Pancreas (tissue), 10 donors: ENCODE results near the gene CCDC40. TPM values are rescaled to one million over a fixed set of nuclear protein-coding genes. Genes with fewer than 3 reads are reported as not detected.

Experiments
- ATAC-seq, 4 donors: fragments of 200-7000 bp; cut with Tn5 transposase; one replicate each; pipeline versions ENCODE4 v1.8.0 to v1.9.1; 2020; ENCODE audit warnings: mild to moderate bottlenecking in 4 of 4, moderate library complexity in 4 of 4
- DNase-seq, 6 donors: peaks; one replicate each; pipeline ENCODE4 v3.0.0-alpha.2; 2020
- FAIRE-seq: peaks from 2 replicates; lab custom pipeline; 2012; peaks lifted over from hg19 to GRCh38; lab: Jason Lieb, UNC
- H3K27ac ChIP-seq, 4 donors: fragments of 200-600 bp; sonication (generic); 1 replicate in 3 of 4; 2 replicates in 1 of 4; pipeline versions ENCODE4 v1.5.0 to v1.8.0; 2020
- H3K27me3 ChIP-seq, 4 donors: fragments of 200-600 bp; one replicate each; pipeline ENCODE4 v1.8.0; 2021
- H3K36me3 ChIP-seq, 3 donors: fragments of 200-600 bp; sonication (generic) in 1 of 3; one replicate each; pipeline versions ENCODE4 v1.5.0 to v1.8.0; 2020 to 2021
- H3K4me1 ChIP-seq, 3 donors: fragments of 200-600 bp; one replicate each; pipeline ENCODE4 v1.8.0; 2021
- H3K4me3 ChIP-seq, 4 donors: fragments of 200-600 bp; sonication (generic) in 2 of 4; one replicate each; pipeline versions ENCODE4 v1.5.0 to v1.8.0; 2020 to 2021
- H3K9me3 ChIP-seq, 4 donors: fragments of 200-600 bp; one replicate each; pipeline ENCODE4 v1.8.0; 2021
- WGBS, 2 donors: extraction: QIAGEN DNeasy Blood & Tissue Kit; methylation state at CpG; one replicate each; pipeline ENCODE4 v1.1.7; 2013; 5-methylcytosine and 5-hydroxymethylcytosine counted together
- intact Hi-C, 3 donors: fragments of 100-400 bp; cut with DNase I; formaldehyde crosslinking; loops; one replicate each; pipeline versions ENCODE4 v1.11.1 to v1.14.2; 2022
- polyA plus RNA-seq, 2 donors: library from polyadenylated mRNA; stranded (reverse); fragments of 200-250 nt; gene quantifications; one replicate each; pipeline ENCODE4 v1.2.3, GENCODE V29; 2013
- total RNA-seq, 6 donors: library from RNA; stranded (reverse); fragmentation: NEBNext Ultra II Directional in 4 of 6; extraction: Animal tissue kit (Norgen Biotek cat#: 25700) in 4 of 6; gene quantifications; one replicate each; pipeline versions ENCODE4 v1.2.1 to v1.2.4, GENCODE V29; 2021 to 2023
- TF ChIP-seq, protein P1 (sequence below), 4 donors: fragments of 200-600 bp; sonication (generic) in 3 of 4; IDR thresholded peaks; one replicate each; pipeline versions ENCODE4 v1.5.0 to v1.8.0; 2021; ENCODE audit warnings: antibody characterized with exemption in 4 of 4
- donor health status: healthy with polysubstance abuse.
- donor health status: DM: no; HTN: no; CAD: no; lungs with moderate emphysema.
- donor health status: DM: no; HTN: no; CAD: no.
- donor health status: control.
- donor health status: control.
- donor health status: Bipolar disorder and iron deficiency.
- donor health status: DM: yes; HTN: yes; CAD: no.
- donor health status: DM: no; HTN: no; CAD: no.
- donor health status: DM: no; HTN: no; CAD: no.
- donor health status: DM: yes; HTN: yes; CAD: no.

The CCDC40 gene
- total and polyA plus RNA-seq, 8 donors: 1.9 to 12.3 (median 3.4) TPM

- no peak overlapping the region for H3K27ac ChIP-seq
- TF ChIP-seq, protein P1, sequence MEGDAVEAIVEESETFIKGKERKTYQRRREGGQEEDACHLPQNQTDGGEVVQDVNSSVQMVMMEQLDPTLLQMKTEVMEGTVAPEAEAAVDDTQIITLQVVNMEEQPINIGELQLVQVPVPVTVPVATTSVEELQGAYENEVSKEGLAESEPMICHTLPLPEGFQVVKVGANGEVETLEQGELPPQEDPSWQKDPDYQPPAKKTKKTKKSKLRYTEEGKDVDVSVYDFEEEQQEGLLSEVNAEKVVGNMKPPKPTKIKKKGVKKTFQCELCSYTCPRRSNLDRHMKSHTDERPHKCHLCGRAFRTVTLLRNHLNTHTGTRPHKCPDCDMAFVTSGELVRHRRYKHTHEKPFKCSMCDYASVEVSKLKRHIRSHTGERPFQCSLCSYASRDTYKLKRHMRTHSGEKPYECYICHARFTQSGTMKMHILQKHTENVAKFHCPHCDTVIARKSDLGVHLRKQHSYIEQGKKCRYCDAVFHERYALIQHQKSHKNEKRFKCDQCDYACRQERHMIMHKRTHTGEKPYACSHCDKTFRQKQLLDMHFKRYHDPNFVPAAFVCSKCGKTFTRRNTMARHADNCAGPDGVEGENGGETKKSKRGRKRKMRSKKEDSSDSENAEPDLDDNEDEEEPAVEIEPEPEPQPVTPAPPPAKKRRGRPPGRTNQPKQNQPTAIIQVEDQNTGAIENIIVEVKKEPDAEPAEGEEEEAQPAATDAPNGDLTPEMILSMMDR (IDR thresholded peaks at IDR 0.05): no peak
- no peak for FAIRE-seq
- H3K27me3 ChIP-seq: no peaks in the 10 kb centered on the region
- H3K4me3 ChIP-seq: no peak overlapping the region
- intact Hi-C loops: no loop called here
- no peaks in the 10 kb centered on the region for H3K9me3 ChIP-seq
- no peak for ATAC-seq
- peaks cover 0 to 5% (median 5%) of the 10 kb centered on the region in 3 donors for H3K4me1 ChIP-seq
- H3K36me3 ChIP-seq: peaks cover 0 to 9% (median 0%) of the 10 kb centered on the region in 3 donors
- DNase-seq: peak in 1 of 6 donors; percentile 32
- 84 to 88% methylated on average over 10 of the region's 10 CpGs for WGBS, 2 donors
Observed at GRCh38 chr17:80011989-80012555, 24.4 kb upstream of the CCDC40 start.

DNA sequence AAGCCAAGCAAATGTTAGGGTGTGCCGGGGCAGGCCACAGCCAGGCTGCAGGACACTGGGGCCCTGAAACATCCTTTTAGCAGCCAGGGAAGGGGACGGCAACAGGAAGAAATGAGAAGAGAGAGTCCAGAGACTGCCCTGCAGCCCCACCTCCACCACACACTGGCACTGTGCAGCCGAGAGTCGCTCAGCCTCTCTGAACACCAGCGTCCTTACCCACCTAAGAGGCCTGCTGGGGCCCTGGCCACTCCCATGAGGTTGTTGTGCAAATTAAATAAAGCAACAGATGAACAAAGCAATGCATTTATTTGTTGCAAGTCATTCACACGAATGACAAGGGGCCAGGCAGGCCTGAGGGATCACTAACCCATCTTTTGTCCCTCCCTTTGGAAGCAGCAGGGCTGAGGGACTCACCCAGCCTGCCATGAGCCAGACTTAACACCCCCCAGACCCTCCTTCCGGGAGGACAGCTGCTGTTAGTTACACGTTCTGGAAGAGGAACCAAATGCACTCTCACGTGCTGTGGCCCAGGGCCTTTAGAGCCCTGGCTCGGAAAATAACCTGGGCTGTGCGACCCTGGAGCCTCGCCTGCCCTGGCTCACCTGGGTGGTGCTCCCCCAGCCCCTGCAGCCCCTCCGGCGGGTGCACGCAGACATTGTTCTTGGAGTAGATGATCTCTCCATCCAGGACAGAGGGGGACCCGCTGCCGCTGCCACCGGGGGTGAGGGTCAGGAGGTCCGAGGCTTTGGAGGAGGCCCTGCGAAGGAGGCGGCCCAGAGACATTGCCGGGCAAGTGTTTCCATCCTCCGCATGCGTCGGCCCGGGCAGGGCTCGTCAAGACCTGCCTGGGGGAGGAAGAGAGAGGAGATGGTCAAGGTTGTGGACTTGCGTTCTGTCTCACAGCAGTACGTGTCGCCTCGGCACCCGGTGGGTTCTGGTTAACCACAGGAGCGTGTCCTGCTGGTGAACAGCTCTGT lies 23.4 kb upstream of the CCDC40 start:
- no peak for FAIRE-seq
- ATAC-seq: no peak

GRCh38 chr17:80017226-80018010 lies 19.0 kb upstream of the CCDC40 start:
- Histone ChIP-seq H3K36me3 (peaks cover 0 to 9% (median 0%) of the 10 kb centered on the region in 3 donors), H3K4me1 (peaks cover 8 to 20% (median 18%) of the 10 kb centered on the region in 3 donors), H3K4me3 (no peak overlapping the region), H3K27ac (no peak overlapping the region), H3K27me3 (no peaks in the 10 kb centered on the region), H3K9me3 (no peaks in the 10 kb centered on the region)
- WGBS, 2 donors: 95 to 96% methylated on average over 18 of the region's 18 CpGs
- FAIRE-seq: no peak
- no peak for ATAC-seq
- TF ChIP-seq, protein P1 (IDR thresholded peaks at IDR 0.05): no peak
- DNase-seq: peak in 2 of 6 donors; percentile 2 to 12
- intact Hi-C loops: no loop called here

More for the DNA sequence above, 23.4 kb upstream of the CCDC40 start:
- Histone ChIP-seq H3K9me3 (no peaks in the 10 kb centered on the region), H3K27me3 (no peaks in the 10 kb centered on the region), H3K36me3 (peaks cover 0 to 9% (median 0%) of the 10 kb centered on the region in 3 donors), H3K4me3 (no peak overlapping the region), H3K4me1 (peaks cover 0 to 5% (median 5%) of the 10 kb centered on the region in 3 donors), H3K27ac (no peak overlapping the region)
- peak in 2 of 6 donors; percentile 43 to 66 for DNase-seq
- TF ChIP-seq, protein P1 (IDR thresholded peaks at IDR 0.05): no peak
- intact Hi-C loops: no loop called here
- WGBS, 2 donors: 90 to 95% methylated on average over 33 of the region's 33 CpGs

DNA sequence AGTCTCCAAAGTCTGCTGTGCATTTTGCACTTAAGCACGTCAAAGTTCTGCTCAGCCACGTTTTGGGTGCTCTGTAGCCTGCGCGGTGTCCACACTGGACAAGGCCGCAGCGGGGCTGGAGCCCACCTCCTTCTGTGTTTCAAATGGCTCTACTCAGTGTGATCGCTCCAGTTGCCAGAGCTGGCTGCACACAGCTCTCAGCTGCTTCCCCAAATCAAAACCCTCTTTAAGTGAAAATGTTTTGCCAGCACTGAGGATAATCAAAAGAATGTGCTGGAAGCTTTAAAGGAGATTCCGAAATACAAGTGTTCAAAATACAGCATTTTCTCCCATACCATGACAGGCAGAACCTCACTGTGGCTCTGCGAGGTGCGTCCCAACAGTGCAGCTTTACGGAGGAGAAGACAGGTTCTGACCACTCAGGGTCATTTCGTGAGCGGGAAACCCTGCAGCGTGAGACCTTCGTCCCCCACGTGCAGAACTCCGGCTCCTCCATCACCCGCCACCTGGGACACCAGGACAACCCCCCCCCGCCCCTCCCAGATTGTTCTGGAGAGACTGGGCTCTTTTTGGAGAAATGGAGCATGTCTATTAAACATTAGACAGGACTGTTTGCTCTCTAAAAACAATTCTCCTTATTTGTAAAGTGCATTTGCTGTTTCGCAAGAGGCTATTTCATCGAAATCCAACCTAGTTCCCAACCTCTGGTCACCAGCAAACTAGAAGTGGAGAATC lies 17.4 kb upstream of the CCDC40 start:
- no peak overlapping the region for H3K4me3 ChIP-seq
- peak overlapping the region in 3 of 4 donors; percentile 2 to 52 (median 46) for H3K27ac ChIP-seq
- FAIRE-seq: no peak
- intact Hi-C loops: no loop called here
- peak; percentile 29 to 57 (median 42) for ATAC-seq
- H3K9me3 ChIP-seq: no peaks in the 10 kb centered on the region
- H3K36me3 ChIP-seq: no peaks in the 10 kb centered on the region
- peak in 1 of 6 donors; percentile 43 for DNase-seq
- WGBS, 2 donors: 49 to 55% methylated on average over 21 of the region's 21 CpGs
- TF ChIP-seq, protein P1 (IDR thresholded peaks at IDR 0.05): no peak
- no peaks in the 10 kb centered on the region for H3K27me3 ChIP-seq
- peaks cover 8 to 20% (median 18%) of the 10 kb centered on the region in 3 donors for H3K4me1 ChIP-seq
